ENCODE measurements around the gene C11orf98.
"Not testable (repeated sequence)": the region's sequence is repeated elsewhere in the genome, so short reads cannot be mapped to it uniquely, and the experiment has no call there.

The C11orf98 gene

GRCh38 chr11:62694455-62695167, 29.6 kb upstream of the C11orf98 start:
- Histone ChIP-seq H4K20me1 (ENCODE audit: insufficient read depth, low read length) (no peaks in the 10 kb centered on the region), H3F3A (ENCODE audit: insufficient read depth, low read length) (no peaks in the 10 kb centered on the region), H3K79me2 (ENCODE audit: low read length) (no peaks in the 10 kb centered on the region), H3K36me3 (replicated peaks; ENCODE audit: insufficient read depth, low read length) (no peaks in the 10 kb centered on the region), H3K4me3 (ENCODE audit: low read length) (no peak overlapping the region), H3K9me3 (replicated peaks; ENCODE audit: insufficient read depth, low read length) (no peaks in the 10 kb centered on the region), H2AFZ (ENCODE audit: low read length) (no peak overlapping the region), H3K9me2 (replicated peaks; ENCODE audit: insufficient read depth, low read length) (no peaks in the 10 kb centered on the region), H3K27me3 (replicated peaks; ENCODE audit: insufficient read depth, low read length) (no peaks in the 10 kb centered on the region), H3K4me1 (ENCODE audit: low read length) (no peaks in the 10 kb centered on the region), H3K27ac (ENCODE audit: low read length) (no peak overlapping the region), H3K4me2 (ENCODE audit: low read depth, low read length) (no peak overlapping the region), H3K9ac (ENCODE audit: low read length) (no peak overlapping the region)
- TF ChIP-seq EZH2phosphoT487 (IDR thresholded peaks at IDR 0.05; ENCODE audit: low read length) (no peak), CTCF (IDR thresholded peaks at IDR 0.05; ENCODE audit: low read length) (peak; percentile 83)
- DNase-seq = peak; percentile 70

GRCh38 chr11:62693624-62694023, 28.6 kb upstream of the C11orf98 start:
- H3K9ac ChIP-seq (ENCODE audit: low read length); DNase-seq; H3K9me2 ChIP-seq (replicated peaks; ENCODE audit: insufficient read depth, low read length); H3K9me3 ChIP-seq (replicated peaks; ENCODE audit: insufficient read depth, low read length); H3K27me3 ChIP-seq (replicated peaks; ENCODE audit: insufficient read depth, low read length); H3K4me3 ChIP-seq (ENCODE audit: low read length); H3K36me3 ChIP-seq (replicated peaks; ENCODE audit: insufficient read depth, low read length); H3K4me1 ChIP-seq (ENCODE audit: low read length); H4K20me1 ChIP-seq (ENCODE audit: insufficient read depth, low read length); H3K4me2 ChIP-seq (ENCODE audit: low read depth, low read length); H3K79me2 ChIP-seq (ENCODE audit: low read length); H3K27ac ChIP-seq (ENCODE audit: low read length); H2AFZ ChIP-seq (ENCODE audit: low read length); H3F3A ChIP-seq (ENCODE audit: insufficient read depth, low read length): not testable (repeated sequence)

GRCh38 chr11:62689421-62690183, 24.6 kb upstream of the C11orf98 start, which contains the start of gene LRRN4CL:
LRRN4CL (minus strand) TSS chr11:62689530; CDS start chr11:62688508, 1,022 bp downstream.
- no peak within 1 kb of the TSS for H3K27ac ChIP-seq (ENCODE audit: low read length)
- H2AFZ ChIP-seq (ENCODE audit: low read length) = no peak within 1 kb of the TSS
- no peak for DNase-seq
- no peaks in the 10 kb centered on the region for H3F3A ChIP-seq (ENCODE audit: insufficient read depth, low read length)
- H3K36me3 ChIP-seq (replicated peaks; ENCODE audit: insufficient read depth, low read length) = no peaks in the 10 kb centered on the region
- no peaks in the 10 kb centered on the region for H4K20me1 ChIP-seq (ENCODE audit: insufficient read depth, low read length)
- H3K4me3 ChIP-seq (ENCODE audit: low read length) = no peak within 1 kb of the TSS
- no peak within 1 kb of the TSS for H3K4me2 ChIP-seq (ENCODE audit: low read depth, low read length)
- H3K9ac ChIP-seq (ENCODE audit: low read length) = no peak within 1 kb of the TSS
- H3K9me3 ChIP-seq (replicated peaks; ENCODE audit: insufficient read depth, low read length) = no peaks in the 10 kb centered on the region
- no peaks in the 10 kb centered on the region for H3K9me2 ChIP-seq (replicated peaks; ENCODE audit: insufficient read depth, low read length)
- no peaks in the 10 kb centered on the region for H3K27me3 ChIP-seq (replicated peaks; ENCODE audit: insufficient read depth, low read length)
- no peaks in the 10 kb centered on the region for H3K79me2 ChIP-seq (ENCODE audit: low read length)
- no peak for TF ChIP-seq CTCF (IDR thresholded peaks at IDR 0.05; ENCODE audit: low read length)
- TF ChIP-seq EZH2phosphoT487 (IDR thresholded peaks at IDR 0.05; ENCODE audit: low read length) = no peak
- no peak for TF ChIP-seq EZH2 (optimal IDR thresholded peaks at IDR 0.05; ENCODE audit: low read depth, low read length)
- H3K4me1 ChIP-seq (ENCODE audit: low read length) = no peaks in the 10 kb centered on the region

- Histone ChIP-seq H2AFZ (ENCODE audit: low read length) (no peak overlapping the region), H3K9me2 (replicated peaks; ENCODE audit: insufficient read depth, low read length) (no peaks in the 10 kb centered on the region), H3K4me2 (ENCODE audit: low read depth, low read length) (no peak overlapping the region), H3K27me3 (replicated peaks; ENCODE audit: insufficient read depth, low read length) (no peaks in the 10 kb centered on the region), H3K9ac (ENCODE audit: low read length) (no peak overlapping the region), H3F3A (ENCODE audit: insufficient read depth, low read length) (no peaks in the 10 kb centered on the region), H4K20me1 (ENCODE audit: insufficient read depth, low read length) (no peaks in the 10 kb centered on the region), H3K9me3 (replicated peaks; ENCODE audit: insufficient read depth, low read length) (no peaks in the 10 kb centered on the region), H3K79me2 (ENCODE audit: low read length) (no peaks in the 10 kb centered on the region), H3K4me1 (ENCODE audit: low read length) (no peaks in the 10 kb centered on the region), H3K4me3 (ENCODE audit: low read length) (no peak overlapping the region), H3K27ac (ENCODE audit: low read length) (no peak overlapping the region), H3K36me3 (replicated peaks; ENCODE audit: insufficient read depth, low read length) (no peaks in the 10 kb centered on the region)
- no peak for TF ChIP-seq CTCF (IDR thresholded peaks at IDR 0.05; ENCODE audit: low read length)
- TF ChIP-seq EZH2 (optimal IDR thresholded peaks at IDR 0.05; ENCODE audit: low read depth, low read length) = no peak
- no peak for TF ChIP-seq EZH2phosphoT487 (IDR thresholded peaks at IDR 0.05; ENCODE audit: low read length)
- no peak for DNase-seq
Measured at GRCh38 chr11:62688491-62688890, 23.5 kb upstream of the C11orf98 start.
